Breast epithelium (tissue), 4 donors: Measurements from ENCODE around the gene FRY. TPM values are rescaled to one million over a fixed set of nuclear protein-coding genes. Genes with fewer than 3 reads are reported as not detected.
A peak's percentile ranks its signal among the peaks of the same experiment; 100 is the strongest.

ENCODE experiments used
- DNase-seq, 2 donors: peaks; one replicate each; pipeline ENCODE4 v3.0.0-alpha.2; 2019; ENCODE audit warnings: low spot score in 2 of 2
- H3K27ac ChIP-seq, 2 donors: fragments of 200-600 bp; sonication (generic) in 1 of 2; one replicate each; pipeline ENCODE4 v1.5.1; 2016 to 2019; ENCODE audit warnings: mild to moderate bottlenecking in 1 of 2
- H3K27me3 ChIP-seq, 2 donors: fragments of 200-600 bp; sonication (generic) in 1 of 2; one replicate each; pipeline versions ENCODE4 v1.5.1 to v1.6.0; 2017 to 2019; ENCODE audit warnings: control low read depth in 1 of 2, mild to moderate bottlenecking in 1 of 2
- H3K36me3 ChIP-seq: fragments of 200-600 bp; one replicate; pipeline ENCODE4 v1.5.1; 2019
- H3K4me1 ChIP-seq, 2 donors: fragments of 200-600 bp; sonication (generic); one replicate each; pipeline ENCODE4 v1.5.1; 2016 to 2019; ENCODE audit warnings: control low read depth in 1 of 2
- H3K4me3 ChIP-seq, 3 donors: fragments of 200-600 bp; sonication (generic); 1 replicate in 2 of 3; 2 replicates in 1 of 3; pipeline ENCODE4 v1.5.1; 2016 to 2019; ENCODE audit warnings: mild to moderate bottlenecking in 3 of 3, moderate library complexity in 2 of 3
- H3K9me3 ChIP-seq, 2 donors: fragments of 200-600 bp; sonication (generic) in 1 of 2; one replicate each; pipeline ENCODE4 v1.5.1; 2016 to 2019; ENCODE audit warnings: control low read depth in 1 of 2
- POLR2A ChIP-seq: fragments of 450-650 bp; IDR thresholded peaks from one replicate; pipeline ENCODE4 v1.6.1; 2016; ENCODE audit warnings: antibody characterized with exemption, mild to moderate bottlenecking, moderate library complexity
- POLR2AphosphoS5 ChIP-seq, 3 donors: sonication (generic); formaldehyde crosslinking; IDR thresholded peaks; one replicate each; pipeline ENCODE4 v1.6.1; 2017; ENCODE audit warnings: antibody characterized with exemption in 3 of 3
- intact Hi-C: fragments of 100-400 bp; cut with DNase I; formaldehyde crosslinking; loops from one replicate; pipeline ENCODE4 v1.15.1; 2023; ENCODE audit warnings: low total_unique reads
- total RNA-seq, 3 donors: library from RNA; depleted of rRNA; stranded (reverse); fragments of >200 nt; gene quantifications; one replicate each; pipeline ENCODE4 v1.1.0, GENCODE V29; 2016
- TF ChIP-seq, protein P1 (sequence below), 3 donors: fragments of 450-650 bp; IDR thresholded peaks; one replicate each; pipeline ENCODE4 v1.5.1; 2016 to 2017; ENCODE audit warnings: antibody characterized with exemption in 3 of 3, mild to moderate bottlenecking in 3 of 3, moderate library complexity in 3 of 3

Gene FRY
- total RNA-seq, 3 donors from 2014 or later = 41.0 to 52.8 (median 46.4) TPM

DNA sequence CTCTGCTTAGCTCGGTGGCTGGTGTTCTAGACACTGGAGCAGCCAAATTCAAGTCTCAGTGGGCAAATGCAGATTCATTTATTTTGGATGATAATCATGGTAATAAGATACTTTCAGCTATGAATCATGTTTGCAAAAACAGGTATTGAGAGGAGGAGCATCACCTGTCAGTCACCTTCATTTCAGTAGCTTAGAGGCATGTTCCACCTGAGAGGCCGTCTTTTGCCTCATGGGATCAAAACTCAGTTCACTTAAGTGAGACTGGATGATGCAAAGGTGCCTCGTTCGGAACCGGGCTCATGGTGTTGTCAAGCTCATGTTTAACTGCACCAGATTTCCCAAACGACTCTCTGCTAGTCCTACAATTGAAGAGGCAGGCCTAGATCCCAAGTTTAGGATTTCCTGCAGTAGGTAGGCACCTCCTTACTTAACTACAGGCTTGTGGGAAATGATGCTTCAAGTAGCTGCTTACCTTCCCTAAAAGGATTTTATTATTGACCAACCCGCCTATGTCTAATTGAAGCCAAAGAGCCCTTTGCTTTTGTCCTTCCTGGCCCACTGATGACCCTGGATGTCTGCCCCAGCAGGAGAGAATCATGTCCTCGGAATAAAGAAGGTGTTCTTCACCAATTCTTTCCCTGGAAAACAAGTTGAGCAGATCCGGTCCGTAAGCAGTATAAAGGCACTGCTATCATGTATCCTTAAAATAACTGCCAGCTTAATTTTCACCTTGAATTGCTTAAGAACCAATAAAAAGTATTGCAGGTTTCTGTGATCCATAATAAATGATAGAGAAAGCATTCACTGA lies 223.5 kb downstream of the FRY start:
- Histone ChIP-seq H3K9me3 (no peaks in the 10 kb centered on the region), H3K4me3 (peak overlapping the region; percentile 23 to 50 (median 39)), H3K36me3 (peaks cover 5% of the 10 kb centered on the region), H3K27me3 (no peaks in the 10 kb centered on the region), H3K4me1 (no peaks in the 10 kb centered on the region), H3K27ac (peak overlapping the region; percentile 79 to 82)
- intact Hi-C loops = no loop called here
- DNase-seq = no peak
- TF ChIP-seq, protein P1, sequence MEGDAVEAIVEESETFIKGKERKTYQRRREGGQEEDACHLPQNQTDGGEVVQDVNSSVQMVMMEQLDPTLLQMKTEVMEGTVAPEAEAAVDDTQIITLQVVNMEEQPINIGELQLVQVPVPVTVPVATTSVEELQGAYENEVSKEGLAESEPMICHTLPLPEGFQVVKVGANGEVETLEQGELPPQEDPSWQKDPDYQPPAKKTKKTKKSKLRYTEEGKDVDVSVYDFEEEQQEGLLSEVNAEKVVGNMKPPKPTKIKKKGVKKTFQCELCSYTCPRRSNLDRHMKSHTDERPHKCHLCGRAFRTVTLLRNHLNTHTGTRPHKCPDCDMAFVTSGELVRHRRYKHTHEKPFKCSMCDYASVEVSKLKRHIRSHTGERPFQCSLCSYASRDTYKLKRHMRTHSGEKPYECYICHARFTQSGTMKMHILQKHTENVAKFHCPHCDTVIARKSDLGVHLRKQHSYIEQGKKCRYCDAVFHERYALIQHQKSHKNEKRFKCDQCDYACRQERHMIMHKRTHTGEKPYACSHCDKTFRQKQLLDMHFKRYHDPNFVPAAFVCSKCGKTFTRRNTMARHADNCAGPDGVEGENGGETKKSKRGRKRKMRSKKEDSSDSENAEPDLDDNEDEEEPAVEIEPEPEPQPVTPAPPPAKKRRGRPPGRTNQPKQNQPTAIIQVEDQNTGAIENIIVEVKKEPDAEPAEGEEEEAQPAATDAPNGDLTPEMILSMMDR (IDR thresholded peaks at IDR 0.05) = no peak
- TF ChIP-seq POLR2AphosphoS5 (IDR thresholded peaks at IDR 0.05) = no peak
- no peak for TF ChIP-seq POLR2A

DNA sequence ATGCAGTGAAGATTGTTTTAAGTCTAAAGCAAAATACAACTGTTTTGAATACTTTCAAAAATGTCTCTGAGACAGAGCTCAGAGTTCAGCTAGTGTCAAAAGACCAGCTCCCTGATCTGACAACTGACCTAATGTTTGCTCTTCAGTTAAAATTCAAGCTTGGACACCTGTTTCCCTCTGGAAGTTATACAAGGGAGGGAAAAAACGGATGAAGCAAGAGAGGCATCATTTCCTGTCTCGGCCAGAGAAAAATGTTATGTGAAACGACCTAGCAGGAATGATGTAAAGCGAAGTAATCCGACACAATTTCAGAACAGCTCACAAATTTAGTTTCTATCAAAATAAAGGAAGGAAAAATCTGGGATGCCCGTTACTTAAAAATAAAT lies 224.1 kb downstream of the FRY start:
- no peaks in the 10 kb centered on the region for H3K4me1 ChIP-seq
- no peaks in the 10 kb centered on the region for H3K9me3 ChIP-seq
- peak overlapping the region; percentile 79 to 82 for H3K27ac ChIP-seq
- TF ChIP-seq POLR2AphosphoS5 (IDR thresholded peaks at IDR 0.05) (no peak), POLR2A (no peak)
- TF ChIP-seq, protein P1 (IDR thresholded peaks at IDR 0.05) = no peak
- H3K27me3 ChIP-seq = no peaks in the 10 kb centered on the region
- peaks cover 5% of the 10 kb centered on the region for H3K36me3 ChIP-seq
- H3K4me3 ChIP-seq = peak overlapping the region; percentile 23 to 50 (median 39)
- no peak for DNase-seq
- intact Hi-C loops = no loop called here

DNA sequence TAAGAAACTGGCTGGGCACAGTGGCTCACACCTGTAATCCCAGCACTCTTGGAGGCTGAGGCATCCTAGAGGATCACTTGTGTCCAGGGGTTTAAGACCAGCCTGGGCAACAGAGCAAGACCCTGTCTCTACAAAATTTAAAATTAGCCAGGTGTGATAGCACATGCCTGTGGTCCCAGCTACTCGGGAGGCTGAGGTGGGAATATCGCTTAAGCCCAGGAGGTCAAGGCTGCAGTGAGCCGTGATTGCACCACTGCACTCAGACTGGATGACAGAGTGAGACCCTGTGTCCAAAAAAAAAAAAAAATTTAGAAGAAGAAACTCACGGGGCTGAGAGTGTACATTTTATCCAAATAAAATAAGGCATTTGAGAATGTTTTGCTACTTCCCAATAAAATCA lies 224.7 kb downstream of the FRY start:
- TF ChIP-seq, protein P1 (IDR thresholded peaks at IDR 0.05) = no peak
- TF ChIP-seq POLR2A (no peak), POLR2AphosphoS5 (IDR thresholded peaks at IDR 0.05) (no peak)
- H3K4me1 ChIP-seq = no peaks in the 10 kb centered on the region
- H3K4me3 ChIP-seq = peak overlapping the region in 1 of 3 donors; percentile 39
- H3K9me3 ChIP-seq = no peaks in the 10 kb centered on the region
- peak overlapping the region; percentile 79 to 82 for H3K27ac ChIP-seq
- H3K36me3 ChIP-seq = peaks cover 5% of the 10 kb centered on the region
- intact Hi-C loops = no loop called here
- H3K27me3 ChIP-seq = no peaks in the 10 kb centered on the region
- no peak for DNase-seq

DNA sequence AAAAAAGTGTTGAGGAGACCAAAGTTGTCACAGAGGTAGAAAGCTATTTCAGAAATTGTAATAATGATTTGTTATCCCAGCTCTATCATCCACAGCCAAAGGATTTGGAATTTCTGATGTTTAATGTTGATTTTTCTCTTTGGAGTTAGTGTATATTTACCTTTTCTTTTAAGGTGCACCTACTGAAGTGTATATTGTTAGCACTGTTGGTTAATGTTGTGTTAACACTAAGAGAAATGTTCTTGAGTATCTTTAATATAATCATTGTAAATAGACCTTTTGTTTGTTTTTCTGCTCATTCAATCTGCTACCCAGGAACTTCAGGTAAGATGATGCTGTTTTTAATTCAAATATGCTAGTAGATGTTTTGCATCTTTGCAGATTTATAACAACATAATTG lies 226.1 kb downstream of the FRY start:
- Histone ChIP-seq H3K4me3 (no peak overlapping the region), H3K4me1 (no peaks in the 10 kb centered on the region), H3K27ac (no peak overlapping the region), H3K27me3 (no peaks in the 10 kb centered on the region), H3K9me3 (no peaks in the 10 kb centered on the region), H3K36me3 (peaks cover 5% of the 10 kb centered on the region)
- no peak for DNase-seq
- TF ChIP-seq POLR2AphosphoS5 (IDR thresholded peaks at IDR 0.05) = no peak
- TF ChIP-seq, protein P1 (IDR thresholded peaks at IDR 0.05) = no peak
- no peak for TF ChIP-seq POLR2A
- intact Hi-C loops = no loop called here

DNA sequence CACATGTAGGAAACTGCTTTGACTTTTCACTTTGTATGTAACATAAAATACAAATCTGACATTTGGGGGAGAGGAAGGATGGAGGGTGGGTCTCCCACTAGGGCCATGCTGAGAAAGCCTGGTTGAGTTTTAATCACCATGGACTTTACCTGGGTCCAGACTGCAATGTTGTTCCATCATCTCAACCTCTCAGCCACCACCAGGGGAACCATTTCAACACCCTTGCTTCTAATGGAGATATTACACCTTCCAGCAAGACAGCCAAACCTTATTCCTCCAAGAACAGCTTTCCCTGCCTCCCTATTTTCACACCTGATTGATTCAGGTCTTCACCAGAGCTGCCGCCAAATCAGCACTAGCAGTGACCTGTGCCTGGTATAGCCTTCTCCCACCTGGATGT lies 227.5 kb downstream of the FRY start:
- Histone ChIP-seq H3K27ac (peak overlapping the region in 1 of 2 donors; percentile 16), H3K36me3 (no peaks in the 10 kb centered on the region), H3K9me3 (no peaks in the 10 kb centered on the region), H3K27me3 (no peaks in the 10 kb centered on the region), H3K4me1 (no peaks in the 10 kb centered on the region), H3K4me3 (no peak overlapping the region)
- TF ChIP-seq POLR2AphosphoS5 (IDR thresholded peaks at IDR 0.05) = no peak
- TF ChIP-seq, protein P1 (IDR thresholded peaks at IDR 0.05) = no peak
- TF ChIP-seq POLR2A = no peak
- DNase-seq = no peak
- intact Hi-C loops = no loop called here
